GM12878 (cell line): ENCODE measurements around the gene VNN1. TPM values are rescaled to one million over a fixed set of nuclear protein-coding genes. Genes with fewer than 3 reads are reported as not detected.

Source experiments
- ATAC-seq: fragments of 200-7000 bp; cut with Tn5 transposase; 3 replicates; pipeline ENCODE4 v1.9.1; 2020; ENCODE audit warnings: mild to moderate bottlenecking, moderate library complexity
- BruUV-seq: library from RNA; stranded (reverse); fragments of 400-500 nt; replicated peaks from 2 replicates; lab custom pipeline; 2021; lab: Mats Ljungman, UMichigan
- CTCF ChIA-PET: fragments of 300-600 bp; sonication (Branson Sonifier 250); formaldehyde crosslinking; extraction: SDS; loops from one replicate; lab custom pipeline; 2021; ENCODE audit warnings: inconsistent platforms; lab: Yijun Ruan, JAX
- POLR2A ChIA-PET: fragments of 350-600 bp; formaldehyde crosslinking; extraction: SDS; loops from one replicate; lab custom pipeline; 2021; ENCODE audit warnings: inconsistent platforms; lab: Charles Lee
- RAD21 ChIA-PET: fragments of 300-600 bp; sonication (Branson Sonifier 250); formaldehyde crosslinking; loops from one replicate; lab custom pipeline; 2023; ENCODE audit warnings: antibody characterized with exemption; ENCODE audit not compliant: unreplicated experiment; lab: Charles Lee
- SMC1A ChIA-PET: fragments of 300-600 bp; sonication (Branson Sonifier 250); formaldehyde crosslinking; loops from one replicate; lab custom pipeline; 2023; ENCODE audit not compliant: unreplicated experiment, uncharacterized antibody; lab: Charles Lee
- DNase-seq: peaks from one replicate; pipeline ENCODE4 v3.0.0-alpha.2; 2011; ENCODE audit warnings: low read depth, low spot score
- FAIRE-seq: peaks from 3 replicates; lab custom pipeline; 2011; peaks lifted over from hg19 to GRCh38; lab: Jason Lieb, UNC
- H2AFZ ChIP-seq: 2 replicates; pipeline ENCODE4 v1.6.0; 2011; ENCODE audit warnings: low read depth, low read length, control low read depth; ENCODE audit not compliant: control insufficient read depth
- H3K27ac ChIP-seq: 2 replicates; pipeline ENCODE4 v1.5.1; 2011; ENCODE audit warnings: control low read depth; ENCODE audit not compliant: control insufficient read depth, insufficient read depth
- H3K27me3 ChIP-seq, 2 experiments: replicated peaks in 1 of 2; 2 replicates each; pipeline versions ENCODE4 v1.6.0 to v1.6.1; 2011; ENCODE audit warnings: low read length in 1 of 2; ENCODE audit not compliant: control insufficient read depth in 2 of 2, insufficient read depth in 2 of 2
- H3K36me3 ChIP-seq, 2 experiments: 2 replicates each; pipeline ENCODE4 v1.5.1; 2011; ENCODE audit warnings: low read length in 1 of 2; ENCODE audit not compliant: control insufficient read depth in 2 of 2, insufficient read depth in 2 of 2
- H3K4me1 ChIP-seq: 2 replicates; pipeline ENCODE4 v1.6.1; 2011; ENCODE audit warnings: mild to moderate bottlenecking, low read length, moderate library complexity, mixed read lengths; ENCODE audit not compliant: control insufficient read depth, insufficient read depth
- H3K4me2 ChIP-seq: 2 replicates; pipeline ENCODE4 v1.6.0; 2011; ENCODE audit warnings: control low read depth; ENCODE audit not compliant: control insufficient read depth, insufficient read depth
- H3K4me3 ChIP-seq: fragments of 200-600 bp; sonication (generic); 2 replicates; pipeline ENCODE4 v1.5.1; 2016
- H3K79me2 ChIP-seq: 2 replicates; pipeline ENCODE4 v1.6.0; 2011; ENCODE audit warnings: low read length; ENCODE audit not compliant: control insufficient read depth, insufficient read depth
- H3K9ac ChIP-seq: 2 replicates; pipeline ENCODE4 v1.8.0; 2011; ENCODE audit warnings: low read length, control low read depth, mixed read lengths; ENCODE audit not compliant: control insufficient read depth, insufficient read depth
- H3K9me3 ChIP-seq: replicated peaks from 3 replicates; pipeline ENCODE4 v1.5.1; 2011; ENCODE audit warnings: mild to moderate bottlenecking, low read length; ENCODE audit not compliant: control insufficient read depth, insufficient read depth
- H4K20me1 ChIP-seq: 2 replicates; pipeline ENCODE4 v1.6.0; 2011; ENCODE audit not compliant: control insufficient read depth, insufficient read depth
- ESRRA ChIP-seq: IDR thresholded peaks from 2 replicates; pipeline ENCODE4 v1.6.1; 2012; ENCODE audit warnings: mild to moderate bottlenecking, low read length, improper control_type of control experiment
- JUND ChIP-seq: IDR thresholded peaks from 2 replicates; pipeline ENCODE4 v1.6.1; 2012; ENCODE audit warnings: low read depth, mild to moderate bottlenecking, low read length, improper control_type of control experiment, moderate library complexity
- NR2C1 ChIP-seq: fragments of 450-650 bp; IDR thresholded peaks from 2 replicates; pipeline ENCODE4 v1.6.1; 2017; ENCODE audit warnings: antibody characterized with exemption, mild to moderate bottlenecking, moderate library complexity
- NR2C2 ChIP-seq: IDR thresholded peaks from 2 replicates; pipeline ENCODE4 v1.6.1; 2011; ENCODE audit warnings: borderline replicate concordance, low read depth; ENCODE audit not compliant: control insufficient read depth, insufficient read length
- PAX8 ChIP-seq: fragments of 450-650 bp; IDR thresholded peaks from 2 replicates; pipeline ENCODE4 v1.6.1; 2017; ENCODE audit warnings: mild to moderate bottlenecking, moderate library complexity
- POU2F2 ChIP-seq: IDR thresholded peaks from 3 replicates; pipeline ENCODE4 v1.6.1; 2011; ENCODE audit warnings: low read depth, mild to moderate bottlenecking, low read length, borderline replicate concordance
- RB1 ChIP-seq: fragments of 450-650 bp; formaldehyde crosslinking; IDR thresholded peaks from 2 replicates; pipeline ENCODE4 v1.6.1; 2017; ENCODE audit warnings: mild to moderate bottlenecking, borderline replicate concordance
- SP1 ChIP-seq: IDR thresholded peaks from one replicate; pipeline ENCODE4 v1.6.1; 2011; ENCODE audit warnings: low read depth, low read length
- SUPT20H ChIP-seq: IDR thresholded peaks from 2 replicates; pipeline ENCODE4 v1.6.1; 2011; ENCODE audit warnings: low read depth, mild to moderate bottlenecking, low read length, moderate library complexity, borderline replicate concordance; ENCODE audit not compliant: control insufficient read depth
- TARDBP ChIP-seq: IDR thresholded peaks from 2 replicates; pipeline ENCODE4 v1.6.1; 2016; ENCODE audit warnings: borderline replicate concordance
- WGBS: methylation state at CpG from one replicate; pipeline ENCODE4 v1.1.6; 2016; ENCODE audit warnings: low lambda C conversion rate; ENCODE audit not compliant: insufficient replicate concordance, insufficient coverage; ENCODE audit errors: missing lambda C conversion rate; 5-methylcytosine and 5-hydroxymethylcytosine counted together
- in situ Hi-C: fragments of 300-500 bp; cut with MboI; formaldehyde crosslinking; loops from 9 replicates; pipeline ENCODE4 v1.14.3; 2018; ENCODE audit warnings: mixed read lengths
- intact Hi-C: fragments of 100-400 bp; cut with micrococcal nuclease; formaldehyde crosslinking; loops from one replicate; pipeline ENCODE4 v1.14.2; 2022; ENCODE audit not compliant: unreplicated experiment
- polyA plus RNA-seq, 11 experiments: library from polyadenylated mRNA; depleted of rRNA in 4 of 11; unstranded in 6 of 11; stranded (reverse) in 5 of 11; fragments of >200 nt; fragmentation: Nextera tagmentation in 4 of 11; fragmentation: Illumina TruSeq in 1 of 11; extraction: Ambion mirVana in 4 of 11; extraction: Trizol in 1 of 11; gene quantifications; 1 replicate in 1 of 11; 2 replicates in 10 of 11; pipeline versions ENCODE4 v1.2.1 to v1.2.3, GENCODE V29; 2011 to 2016; ENCODE audit warnings: inconsistent platforms in 2 of 11, missing spikeins in 2 of 11, low read depth in 1 of 11
- total RNA-seq, 4 experiments: library from RNA; depleted of rRNA in 3 of 4; stranded (reverse); fragments of >200 nt in 3 of 4; fragmentation: Illumina TruSeq in 1 of 4; extraction: Trizol in 1 of 4; gene quantifications; 2 replicates each; pipeline versions ENCODE4 v1.2.1 to v1.2.3, GENCODE V29; 2013 to 2021
- TF ChIP-seq, protein P1 (sequence below): fragments of 450-650 bp; IDR thresholded peaks from 2 replicates; pipeline ENCODE4 v1.6.1; 2018; ENCODE audit warnings: borderline replicate concordance, mild to moderate bottlenecking; ENCODE audit not compliant: partially characterized antibody
- TF ChIP-seq, protein P2 (sequence below): IDR thresholded peaks from 2 replicates; pipeline ENCODE4 v1.6.1; 2012; ENCODE audit warnings: low read depth, low read length, improper control_type of control experiment
- TF ChIP-seq, protein P3 (sequence below): fragments of 450-650 bp; formaldehyde crosslinking; IDR thresholded peaks from 2 replicates; pipeline ENCODE4 v1.4.0; 2020; ENCODE audit warnings: mild to moderate bottlenecking, moderate library complexity

VNN1 gene
- total and polyA plus RNA-seq, 10 of the 15 experiments (the other 5 are each of a cell fraction or from before 2014, with no cell fraction given), result not detected

DNA sequence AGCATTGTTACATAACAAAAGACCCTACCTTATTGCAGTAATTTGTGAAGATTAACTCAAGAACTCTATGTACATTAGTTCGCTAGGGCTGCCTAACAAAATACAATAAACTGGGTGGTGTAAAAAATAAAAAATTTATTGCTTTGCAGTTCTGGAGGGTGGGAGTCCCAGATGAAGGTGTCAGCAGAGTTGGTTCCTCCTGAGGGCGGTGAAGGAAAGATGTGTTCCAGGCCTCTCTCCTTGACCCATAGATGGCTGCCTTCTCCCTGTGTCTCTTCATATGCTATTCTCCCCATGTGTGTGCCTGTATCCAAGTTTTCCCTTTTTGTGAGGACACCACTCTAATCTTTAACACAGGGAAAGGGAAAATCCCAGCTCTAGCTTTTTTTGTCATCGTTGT is 305 bp upstream of the VNN1 start (continued):
- TF ChIP-seq, protein P1, sequence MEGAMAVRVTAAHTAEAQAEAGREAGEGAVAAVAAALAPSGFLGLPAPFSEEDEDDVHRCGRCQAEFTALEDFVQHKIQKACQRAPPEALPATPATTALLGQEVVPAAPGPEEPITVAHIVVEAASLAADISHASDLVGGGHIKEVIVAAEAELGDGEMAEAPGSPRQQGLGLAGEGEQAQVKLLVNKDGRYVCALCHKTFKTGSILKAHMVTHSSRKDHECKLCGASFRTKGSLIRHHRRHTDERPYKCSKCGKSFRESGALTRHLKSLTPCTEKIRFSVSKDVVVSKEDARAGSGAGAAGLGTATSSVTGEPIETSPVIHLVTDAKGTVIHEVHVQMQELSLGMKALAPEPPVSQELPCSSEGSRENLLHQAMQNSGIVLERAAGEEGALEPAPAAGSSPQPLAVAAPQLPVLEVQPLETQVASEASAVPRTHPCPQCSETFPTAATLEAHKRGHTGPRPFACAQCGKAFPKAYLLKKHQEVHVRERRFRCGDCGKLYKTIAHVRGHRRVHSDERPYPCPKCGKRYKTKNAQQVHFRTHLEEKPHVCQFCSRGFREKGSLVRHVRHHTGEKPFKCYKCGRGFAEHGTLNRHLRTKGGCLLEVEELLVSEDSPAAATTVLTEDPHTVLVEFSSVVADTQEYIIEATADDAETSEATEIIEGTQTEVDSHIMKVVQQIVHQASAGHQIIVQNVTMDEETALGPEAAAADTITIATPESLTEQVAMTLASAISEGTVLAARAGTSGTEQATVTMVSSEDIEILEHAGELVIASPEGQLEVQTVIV, result no peak
- TF ChIP-seq TARDBP, result no peak

DNA sequence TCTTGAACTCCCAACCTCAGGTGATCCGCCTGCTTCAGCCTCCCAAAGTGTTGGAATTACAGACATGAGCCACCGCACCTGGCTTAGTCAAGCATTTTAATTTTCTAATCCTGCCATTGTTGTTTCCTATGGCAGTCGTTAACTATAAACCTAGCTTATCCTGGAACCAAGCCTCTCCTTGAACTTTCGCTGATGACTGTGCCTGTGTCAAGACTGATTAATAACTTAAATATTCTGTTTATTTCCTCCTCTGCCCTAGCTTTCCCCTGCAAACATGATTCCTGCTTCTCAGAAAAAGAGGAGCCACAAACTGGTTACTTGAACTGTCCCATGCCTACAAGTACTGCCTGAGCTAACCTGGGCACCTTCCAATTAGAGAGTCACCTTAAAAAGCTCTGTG is 1.5 kb downstream of the VNN1 start:
- no peak for DNase-seq
- no peak overlapping the region for H3K9ac ChIP-seq
- ATAC-seq, result no peak
- no peak overlapping the region for H2AFZ ChIP-seq
- H3K4me1 ChIP-seq, result no peaks in the 10 kb centered on the region
- in situ Hi-C loops, result no loop called here
- 69% methylated on average over 4 of the region's 4 CpGs for WGBS
- BruUV-seq, result no TSS peak
- no peak for FAIRE-seq
- 0 out of 4 replicates have a peak, but pooled peaks cover 0 to 2% of the 10 kb centered on the region in 2 experiments for H3K27me3 ChIP-seq
- CTCF ChIA-PET, result no interaction called here
- H3K27ac ChIP-seq, result no peak overlapping the region
- H3K4me2 ChIP-seq, result no peak overlapping the region
- RAD21 ChIA-PET, result no interaction called here
- H4K20me1 ChIP-seq, result no peaks in the 10 kb centered on the region
- POLR2A ChIA-PET, result interaction anchor here (1.2 kb wide), 1 partner anchor 12 kb away, joined by 7 read pairs; no protein-coding TSS in a partner anchor
- H3K9me3 ChIP-seq, result no peaks in the 10 kb centered on the region
- SMC1A ChIA-PET, result interaction anchor here (1.0 to 3.2 kb wide), 3 partner anchors 12 to 55 kb away, joined by 3 to 13 read pairs (median 4); no protein-coding TSS in a partner anchor
- intact Hi-C loops, result no loop called here
- H3K36me3 ChIP-seq, result no peaks in the 10 kb centered on the region
- no peak overlapping the region for H3K4me3 ChIP-seq
- no peaks in the 10 kb centered on the region for H3K79me2 ChIP-seq
- TF ChIP-seq, protein P2, sequence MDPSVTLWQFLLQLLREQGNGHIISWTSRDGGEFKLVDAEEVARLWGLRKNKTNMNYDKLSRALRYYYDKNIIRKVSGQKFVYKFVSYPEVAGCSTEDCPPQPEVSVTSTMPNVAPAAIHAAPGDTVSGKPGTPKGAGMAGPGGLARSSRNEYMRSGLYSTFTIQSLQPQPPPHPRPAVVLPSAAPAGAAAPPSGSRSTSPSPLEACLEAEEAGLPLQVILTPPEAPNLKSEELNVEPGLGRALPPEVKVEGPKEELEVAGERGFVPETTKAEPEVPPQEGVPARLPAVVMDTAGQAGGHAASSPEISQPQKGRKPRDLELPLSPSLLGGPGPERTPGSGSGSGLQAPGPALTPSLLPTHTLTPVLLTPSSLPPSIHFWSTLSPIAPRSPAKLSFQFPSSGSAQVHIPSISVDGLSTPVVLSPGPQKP, result no peak
- no peak for TF ChIP-seq JUND
- TF ChIP-seq POU2F2, result no peak
- TF ChIP-seq RB1, result no peak
- TF ChIP-seq SUPT20H, result no peak
- no peak for TF ChIP-seq SP1
- no peak for TF ChIP-seq PAX8
- TF ChIP-seq, protein P1, result no peak
- TF ChIP-seq, protein P3, sequence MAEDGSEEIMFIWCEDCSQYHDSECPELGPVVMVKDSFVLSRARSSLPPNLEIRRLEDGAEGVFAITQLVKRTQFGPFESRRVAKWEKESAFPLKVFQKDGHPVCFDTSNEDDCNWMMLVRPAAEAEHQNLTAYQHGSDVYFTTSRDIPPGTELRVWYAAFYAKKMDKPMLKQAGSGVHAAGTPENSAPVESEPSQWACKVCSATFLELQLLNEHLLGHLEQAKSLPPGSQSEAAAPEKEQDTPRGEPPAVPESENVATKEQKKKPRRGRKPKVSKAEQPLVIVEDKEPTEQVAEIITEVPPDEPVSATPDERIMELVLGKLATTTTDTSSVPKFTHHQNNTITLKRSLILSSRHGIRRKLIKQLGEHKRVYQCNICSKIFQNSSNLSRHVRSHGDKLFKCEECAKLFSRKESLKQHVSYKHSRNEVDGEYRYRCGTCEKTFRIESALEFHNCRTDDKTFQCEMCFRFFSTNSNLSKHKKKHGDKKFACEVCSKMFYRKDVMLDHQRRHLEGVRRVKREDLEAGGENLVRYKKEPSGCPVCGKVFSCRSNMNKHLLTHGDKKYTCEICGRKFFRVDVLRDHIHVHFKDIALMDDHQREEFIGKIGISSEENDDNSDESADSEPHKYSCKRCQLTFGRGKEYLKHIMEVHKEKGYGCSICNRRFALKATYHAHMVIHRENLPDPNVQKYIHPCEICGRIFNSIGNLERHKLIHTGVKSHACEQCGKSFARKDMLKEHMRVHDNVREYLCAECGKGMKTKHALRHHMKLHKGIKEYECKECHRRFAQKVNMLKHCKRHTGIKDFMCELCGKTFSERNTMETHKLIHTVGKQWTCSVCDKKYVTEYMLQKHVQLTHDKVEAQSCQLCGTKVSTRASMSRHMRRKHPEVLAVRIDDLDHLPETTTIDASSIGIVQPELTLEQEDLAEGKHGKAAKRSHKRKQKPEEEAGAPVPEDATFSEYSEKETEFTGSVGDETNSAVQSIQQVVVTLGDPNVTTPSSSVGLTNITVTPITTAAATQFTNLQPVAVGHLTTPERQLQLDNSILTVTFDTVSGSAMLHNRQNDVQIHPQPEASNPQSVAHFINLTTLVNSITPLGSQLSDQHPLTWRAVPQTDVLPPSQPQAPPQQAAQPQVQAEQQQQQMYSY (CRISPR knock-in tag), result no peak
- no peak for TF ChIP-seq NR2C2
- TF ChIP-seq NR2C1, result no peak
- no peak for TF ChIP-seq ESRRA
